Activated CD4-positive, alpha-beta T cell treated with anti-CD3 and anti-CD28 coated beads, Interleukin-2, Interleukin-4, amounts not matched to agents 100 ng/mL and 50 ng/mL, durations not matched to agents 16 hours and 8 hours (primary cell): ENCODE results near the gene RWDD2A.
A peak's percentile ranks its signal among the peaks of the same experiment; 100 is the strongest.
"Not testable (repeated sequence)": the region's sequence is repeated elsewhere in the genome, so short reads cannot be mapped to it uniquely, and the experiment has no call there.

ENCODE experiments used
- DNase-seq: peaks from one replicate; pipeline ENCODE4 v3.0.0-alpha.2; 2020; ENCODE audit warnings: low spot score

RWDD2A gene

GRCh38 chr6:83192871-83193746, at the start of gene RWDD2A, which contains the start of gene PGM3:
Gene RWDD2A (plus strand): TSS chr6:83193357. CDS start chr6:83194452, 1,095 bp downstream.
Gene PGM3 (minus strand): TSS chr6:83193265. CDS start chr6:83191012, 2,253 bp downstream.
- DNase-seq: peak; percentile 86

- no peak for DNase-seq
Observed at GRCh38 chr6:83151114-83151513, 42.0 kb upstream of the RWDD2A start.

DNA sequence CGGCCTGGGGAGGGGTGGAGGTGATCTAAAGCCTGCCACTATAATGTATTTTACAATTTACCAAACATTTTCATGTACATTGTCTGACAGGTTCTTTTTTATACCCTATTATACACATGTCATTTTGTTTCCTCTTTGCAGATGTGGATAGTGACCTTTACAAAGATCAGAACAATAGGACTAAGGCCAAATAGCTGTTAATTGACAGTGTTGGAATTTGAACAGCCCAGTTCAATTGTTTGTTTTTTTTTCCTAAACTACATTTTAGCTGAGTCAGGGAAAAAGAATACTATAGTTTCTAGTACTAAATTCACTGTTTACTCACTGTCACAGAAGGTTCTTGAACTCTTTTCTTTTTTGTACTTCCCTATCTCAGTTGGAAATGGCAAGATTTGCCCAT, 40.2 kb upstream of the RWDD2A start:
- DNase-seq: no peak

- DNase-seq: no peak
Observed at GRCh38 chr6:83153883-83154521, 39.2 kb upstream of the RWDD2A start.

DNA sequence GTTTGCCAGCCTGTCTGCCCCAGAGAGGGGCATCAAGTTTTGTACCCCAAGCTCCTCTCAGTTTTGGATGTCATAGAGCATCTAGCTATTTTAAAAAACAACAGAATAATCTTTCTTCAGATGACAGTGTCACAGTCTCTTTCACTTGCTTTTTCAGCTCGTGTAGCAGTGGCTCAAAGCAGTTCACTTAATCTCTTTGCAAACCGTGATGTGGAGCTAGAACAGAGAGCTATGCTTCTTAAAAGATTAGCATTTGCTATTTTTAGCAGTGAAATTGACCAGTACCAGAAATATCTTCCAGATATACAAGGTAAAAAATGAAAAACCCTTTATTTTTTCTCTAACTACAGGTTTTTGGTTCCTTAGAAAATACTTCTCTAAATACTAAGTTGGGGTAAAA, 37.4 kb upstream of the RWDD2A start:
- DNase-seq: no peak

DNA sequence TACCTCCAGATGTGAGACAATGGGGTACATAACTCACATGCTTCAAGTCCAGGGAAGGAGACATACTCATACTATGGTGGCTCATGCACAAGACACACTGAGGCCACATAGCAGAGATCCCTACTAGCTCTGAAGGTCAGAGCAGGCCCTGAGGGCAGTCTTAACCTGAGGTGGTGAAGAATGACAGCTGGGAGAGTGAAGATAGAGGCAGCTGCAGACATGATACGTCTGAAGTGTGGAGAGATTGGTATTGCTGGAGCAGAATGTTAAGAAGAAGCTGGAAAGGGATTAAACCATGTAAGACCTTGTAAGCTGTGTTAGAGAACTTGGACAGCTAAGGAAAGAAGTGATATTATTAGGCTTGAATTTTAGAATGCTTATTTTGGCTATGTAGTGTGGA, 33.0 kb upstream of the RWDD2A start:
- no peak for DNase-seq

DNA sequence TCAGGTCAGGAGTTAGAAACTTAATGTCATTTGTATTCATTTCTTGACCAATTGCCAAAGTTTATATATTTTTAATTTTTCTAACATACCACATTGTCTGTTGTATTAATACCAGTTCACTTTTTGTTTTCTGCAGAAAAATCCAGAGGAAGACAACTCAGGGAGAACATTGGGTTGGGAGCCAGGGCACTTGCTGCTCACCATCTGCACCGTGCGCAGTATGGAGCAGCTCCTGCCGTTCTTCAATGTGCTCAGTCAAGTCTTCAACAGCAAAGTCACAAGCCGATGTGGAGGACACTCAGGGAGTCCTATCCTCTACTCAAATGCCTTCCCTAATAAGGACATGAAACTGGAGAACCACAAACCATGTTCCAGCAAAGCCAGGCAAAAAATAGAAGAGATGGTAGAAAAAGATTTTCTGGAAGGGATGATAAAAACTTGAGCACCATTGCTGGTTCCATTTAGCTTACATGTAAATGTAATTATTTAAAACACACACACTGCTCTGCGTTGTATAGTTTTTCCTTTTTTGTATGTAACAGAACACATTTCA, 25.4 kb upstream of the RWDD2A start:
- DNase-seq: no peak

DNA sequence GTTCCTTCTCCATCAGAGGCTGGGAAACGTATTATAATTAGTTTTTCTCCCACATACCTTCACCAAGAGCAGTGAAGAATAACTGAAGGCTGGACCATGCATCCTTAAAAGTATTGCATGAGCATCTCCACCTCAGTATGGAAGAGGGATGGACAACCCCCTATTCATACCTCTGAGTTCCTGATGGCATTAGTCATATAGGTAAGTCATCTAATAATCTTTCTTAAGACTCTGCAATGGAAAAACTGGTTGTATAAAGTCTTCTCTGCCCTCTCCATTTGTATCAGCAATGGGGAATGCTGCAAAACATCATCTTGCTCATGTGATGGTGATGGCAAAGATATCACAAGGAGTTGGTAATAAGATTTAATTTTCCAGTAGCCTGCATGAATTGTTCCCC, 24.6 kb upstream of the RWDD2A start:
- DNase-seq: no peak

DNA sequence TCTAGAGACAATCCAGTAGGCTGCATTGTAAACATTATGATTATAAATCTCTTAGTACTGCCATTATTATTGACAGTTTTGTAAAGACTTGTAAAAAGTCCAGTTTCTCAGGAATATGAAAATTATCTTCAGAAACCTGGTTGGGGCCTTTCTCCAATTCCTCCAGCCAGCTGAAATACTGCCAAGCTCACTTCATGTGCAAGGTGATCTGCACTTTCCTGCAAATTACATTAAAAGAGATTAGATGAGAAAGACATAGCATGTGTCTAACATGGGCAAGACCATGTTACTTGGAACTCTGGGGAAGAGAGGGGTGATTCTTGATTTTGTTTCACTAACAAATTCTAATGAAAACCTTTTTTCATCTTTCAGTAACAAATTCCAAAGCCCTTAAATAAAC, 24.1 kb upstream of the RWDD2A start:
- DNase-seq: no peak

DNA sequence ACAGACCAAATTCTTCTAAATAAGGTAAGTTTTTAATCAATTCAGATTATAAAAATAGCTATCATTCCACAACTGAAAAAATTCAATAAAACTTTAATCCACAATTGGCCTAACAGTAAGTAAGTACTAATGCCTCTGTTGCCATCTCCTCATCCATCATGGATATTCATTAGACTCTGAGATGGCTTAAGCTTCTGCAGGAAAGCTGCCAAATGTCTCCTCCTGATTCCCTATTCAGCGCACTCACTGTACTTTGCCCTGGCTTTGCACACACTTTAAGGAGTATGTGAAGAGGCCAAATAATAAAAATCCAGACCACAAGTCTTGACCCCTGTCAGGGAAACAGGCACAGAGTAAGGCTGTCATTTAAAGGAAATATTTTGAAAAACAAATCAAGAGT, 23.6 kb upstream of the RWDD2A start:
- DNase-seq: no peak

GRCh38 chr6:83176246-83176645, 16.9 kb upstream of the RWDD2A start:
- DNase-seq: no peak

- DNase-seq: no peak
Observed at GRCh38 chr6:83180426-83180950, 12.7 kb upstream of the RWDD2A start.

DNA sequence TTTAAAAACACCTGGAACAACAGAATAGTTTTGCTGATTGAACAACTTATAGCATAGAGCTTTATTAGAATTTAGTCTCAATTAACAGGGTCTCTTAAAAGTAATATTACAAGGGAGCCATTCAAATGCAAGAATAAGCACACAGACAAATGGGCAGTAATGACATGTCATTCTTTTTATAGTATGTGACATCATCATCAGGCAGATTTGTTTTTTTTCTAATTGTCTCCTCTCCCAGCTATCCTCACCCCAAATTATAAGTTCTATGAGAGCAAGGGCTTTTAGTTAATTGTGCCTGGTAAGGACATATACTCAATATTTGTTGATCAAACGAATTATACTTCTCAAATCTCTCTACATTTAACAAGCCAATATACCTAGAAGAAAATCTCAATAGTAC, 11.0 kb upstream of the RWDD2A start:
- DNase-seq: no peak

- DNase-seq: no peak
Observed at GRCh38 chr6:83183082-83183828, 9.9 kb upstream of the RWDD2A start.

DNA sequence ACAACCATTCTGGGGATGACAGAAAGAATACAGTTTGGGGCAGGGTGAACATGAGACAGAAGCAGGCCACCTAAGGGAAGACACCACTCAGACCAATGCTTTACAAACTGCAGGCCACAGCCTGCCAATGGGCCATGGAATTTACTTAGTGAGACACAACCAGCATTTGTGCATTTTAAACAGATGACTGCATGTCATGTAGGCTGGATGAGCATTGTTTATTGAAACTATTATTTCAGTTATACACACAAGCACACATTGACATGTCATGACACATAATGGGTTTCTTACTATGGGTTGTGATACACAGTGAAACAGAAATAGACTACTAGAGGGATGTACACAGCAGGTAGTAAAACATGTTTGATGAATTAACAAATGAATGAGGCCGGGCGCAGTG, 8.1 kb upstream of the RWDD2A start:
- DNase-seq: no peak

DNA sequence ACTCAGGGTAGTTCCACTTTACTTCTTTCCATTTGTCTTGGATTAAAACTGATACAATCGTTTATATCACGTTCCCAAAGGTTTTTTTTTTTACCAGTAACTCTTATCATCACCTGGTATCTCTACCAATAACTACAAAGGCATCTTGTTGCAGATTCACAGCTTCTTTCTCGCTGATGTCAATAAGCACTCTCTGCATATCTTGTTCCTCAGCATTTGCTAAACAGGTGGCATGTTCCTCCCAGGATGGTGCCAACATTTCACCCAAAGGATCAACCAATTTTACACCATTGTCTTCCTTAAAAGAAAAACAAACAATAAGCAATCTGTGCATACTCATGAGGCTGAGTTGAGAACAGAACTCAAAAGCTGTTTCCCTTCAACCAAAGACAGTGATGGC, 4.7 kb upstream of the RWDD2A start:
- DNase-seq: no peak

GRCh38 chr6:83190626-83191025, 2.5 kb upstream of the RWDD2A start:
- no peak for DNase-seq

DNA sequence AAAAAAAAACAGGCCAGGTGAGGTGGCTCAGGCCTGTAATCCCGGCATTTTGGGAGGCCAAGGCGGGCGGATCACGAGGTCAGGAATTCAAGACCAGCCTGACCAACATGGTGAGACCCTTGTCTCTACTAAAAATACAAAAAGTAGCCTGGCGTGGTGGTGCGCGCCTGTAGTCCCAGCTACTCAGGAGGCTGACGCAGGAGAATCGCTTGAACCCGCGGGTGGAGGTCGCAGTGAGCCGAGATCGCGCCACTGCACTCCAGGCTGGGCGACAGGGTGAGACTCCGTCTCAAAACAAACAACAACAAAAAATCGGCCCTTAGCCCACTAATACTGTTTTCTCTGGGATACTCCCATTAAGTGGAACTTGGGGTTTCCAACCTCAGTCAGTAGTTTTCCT, 1.2 kb upstream of the RWDD2A start:
- DNase-seq: not testable (repeated sequence)

DNA sequence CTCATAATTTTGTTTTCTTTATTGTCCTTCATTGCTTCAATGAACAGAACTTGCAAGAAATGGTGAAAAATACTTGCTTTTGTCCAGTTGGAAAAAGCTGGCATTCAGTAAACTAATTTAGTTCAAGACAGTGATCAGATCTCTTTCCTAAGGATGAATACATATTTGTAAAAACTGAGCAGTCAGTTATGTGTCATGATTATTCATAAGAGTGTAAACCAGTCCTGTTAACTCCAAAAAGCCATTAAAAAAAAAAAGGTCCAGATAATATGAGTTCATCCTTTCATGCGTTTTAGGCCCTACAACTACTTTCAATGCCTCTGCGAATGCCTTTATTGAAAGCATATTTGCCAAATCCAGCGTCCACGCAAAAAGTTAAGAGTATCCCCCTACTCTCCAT, 701 bp upstream of the RWDD2A start:
- DNase-seq: no peak

DNA sequence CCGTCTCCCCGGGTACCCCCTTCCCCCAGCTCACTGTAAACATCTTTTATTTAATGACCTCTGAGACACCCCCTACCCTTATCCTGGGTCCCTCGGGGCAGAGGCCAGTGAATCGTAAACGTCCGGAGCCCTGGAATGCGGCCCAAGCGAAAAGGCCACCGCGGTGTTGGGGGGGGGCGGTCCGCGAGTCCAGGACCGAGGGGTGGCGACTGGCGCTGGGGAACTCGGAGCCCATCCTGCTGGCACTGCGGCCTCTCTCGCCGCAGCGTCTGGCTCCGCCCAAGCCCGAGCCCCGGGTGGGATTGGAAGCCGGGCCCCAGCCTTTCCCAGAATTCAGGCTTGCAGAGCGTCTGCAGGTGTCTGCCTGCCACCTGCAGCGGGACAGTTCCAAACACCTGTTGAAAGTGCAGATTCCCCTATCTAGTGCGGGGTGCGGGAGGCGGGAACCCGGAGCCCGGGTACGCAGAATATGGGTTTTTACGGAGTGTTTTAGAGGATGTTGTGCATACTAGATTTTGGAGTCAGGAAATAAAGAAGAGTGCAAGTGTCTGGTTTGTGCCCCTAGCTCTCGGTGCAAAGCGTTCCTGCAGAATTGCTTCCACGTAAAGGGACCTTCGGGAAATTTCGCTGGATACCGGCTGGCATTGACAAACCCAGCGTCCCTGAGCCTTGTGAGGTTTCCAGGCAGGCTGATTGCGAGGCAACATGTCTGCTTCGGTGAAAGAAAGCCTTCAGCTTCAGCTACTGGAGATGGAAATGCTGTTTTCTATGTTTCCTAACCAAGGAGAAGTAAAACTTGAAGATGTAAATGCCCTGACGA, 800 bp downstream of the RWDD2A start:
- DNase-seq: no peak

- DNase-seq: no peak
Observed at GRCh38 chr6:83198486-83199172, 5.5 kb downstream of the RWDD2A start.
